HepG2 (cell line): Measurements from ENCODE around the gene LRRC10B. TPM values are rescaled to one million over a fixed set of nuclear protein-coding genes. Genes with fewer than 3 reads are reported as not detected.

Experiments used
- CSRNP2 ChIP-seq: sonication (generic); formaldehyde crosslinking; conservative IDR thresholded peaks from 2 replicates; pipeline ENCODE4 v1.8.0; 2022; ENCODE audit warnings: low read depth, missing genetic modification reagents
- HINFP ChIP-seq: sonication (generic); formaldehyde crosslinking; IDR thresholded peaks from 2 replicates; pipeline ENCODE4 v1.4.0; 2020; ENCODE audit warnings: low read depth, mild to moderate bottlenecking, missing genetic modification reagents
- HMGA1 ChIP-seq: sonication (generic); formaldehyde crosslinking; conservative IDR thresholded peaks from 2 replicates; pipeline ENCODE4 v1.4.0; 2020; ENCODE audit warnings: missing genetic modification reagents
- IRF2 ChIP-seq: IDR thresholded peaks from 2 replicates; pipeline ENCODE4 v1.6.1; 2018; ENCODE audit warnings: missing genetic modification reagents, missing compliant biosample characterization
- KDM6A ChIP-seq: IDR thresholded peaks from 2 replicates; pipeline ENCODE4 v1.6.1; 2016; ENCODE audit warnings: low read depth
- NCOA1 ChIP-seq: sonication (generic); formaldehyde crosslinking; IDR thresholded peaks from 2 replicates; pipeline ENCODE4 v1.9.0; 2021; ENCODE audit warnings: missing genetic modification reagents
- NCOA2 ChIP-seq: sonication (generic); formaldehyde crosslinking; IDR thresholded peaks from 2 replicates; pipeline ENCODE4 v1.8.0; 2022; ENCODE audit warnings: inconsistent platforms
- RFX1 ChIP-seq: fragments of 450-650 bp; IDR thresholded peaks from 2 replicates; pipeline ENCODE4 v1.6.1; 2017
- SAP130 ChIP-seq: IDR thresholded peaks from 2 replicates; pipeline ENCODE4 v1.6.1; 2016; ENCODE audit warnings: low read depth
- SUZ12 ChIP-seq: fragments of 150-350 bp; IDR thresholded peaks from 2 replicates; pipeline ENCODE4 v1.6.1; 2014; ENCODE audit warnings: low read depth, low read length
- TEAD2 ChIP-seq: sonication (generic); formaldehyde crosslinking; IDR thresholded peaks from 2 replicates; pipeline ENCODE4 v1.9.0; 2021; ENCODE audit warnings: missing genetic modification reagents
- TGIF2 ChIP-seq: IDR thresholded peaks from 2 replicates; pipeline ENCODE4 v1.6.1; 2016; ENCODE audit warnings: control low read depth, missing compliant biosample characterization
- ZBTB39 ChIP-seq: sonication (generic); formaldehyde crosslinking; IDR thresholded peaks from 2 replicates; pipeline ENCODE4 v1.5.0; 2020; ENCODE audit warnings: missing genetic modification reagents
- ZC3H13 ChIP-seq: sonication (generic); formaldehyde crosslinking; IDR thresholded peaks from 2 replicates; pipeline ENCODE4 v1.8.1; 2023; ENCODE audit warnings: mild to moderate bottlenecking, missing genetic modification reagents, moderate library complexity
- ZNF180 ChIP-seq: sonication (generic); formaldehyde crosslinking; IDR thresholded peaks from 2 replicates; pipeline ENCODE4 v1.4.0; 2020; ENCODE audit warnings: low read depth, missing genetic modification reagents, borderline replicate concordance
- ZNF224 ChIP-seq: sonication (generic); formaldehyde crosslinking; IDR thresholded peaks from 2 replicates; pipeline ENCODE4 v1.5.0; 2020; ENCODE audit warnings: mild to moderate bottlenecking, missing genetic modification reagents
- ZNF512 ChIP-seq: sonication (generic); formaldehyde crosslinking; IDR thresholded peaks from 2 replicates; pipeline ENCODE4 v1.4.0; 2020; ENCODE audit warnings: mild to moderate bottlenecking, missing genetic modification reagents
- ZNF512B ChIP-seq: sonication (generic); formaldehyde crosslinking; IDR thresholded peaks from 2 replicates; pipeline ENCODE4 v1.5.1; 2020; ENCODE audit warnings: missing genetic modification reagents, mild to moderate bottlenecking, borderline replicate concordance
- ZNF557 ChIP-seq: sonication (generic); formaldehyde crosslinking; IDR thresholded peaks from 2 replicates; pipeline ENCODE4 v1.4.0; 2020; ENCODE audit warnings: missing genetic modification reagents
- ZNF580 ChIP-seq: IDR thresholded peaks from 2 replicates; pipeline ENCODE4 v1.6.1; 2016; ENCODE audit warnings: low read depth, borderline replicate concordance
- ZNF703 ChIP-seq: sonication (generic); formaldehyde crosslinking; IDR thresholded peaks from 2 replicates; pipeline ENCODE4 v1.5.1; 2020; ENCODE audit warnings: missing genetic modification reagents, mild to moderate bottlenecking, moderate library complexity, borderline replicate concordance
- polyA plus RNA-seq, 8 experiments: library from polyadenylated mRNA; depleted of rRNA in 3 of 8; stranded (reverse) in 7 of 8; unstranded in 1 of 8; fragments of >200 nt; fragmentation: Illumina TruSeq in 4 of 8; extraction: Trizol in 4 of 8; gene quantifications; 2 replicates each; pipeline versions ENCODE4 v1.2.1 to v1.2.3, GENCODE V29; 2011 to 2016; ENCODE audit warnings: low read depth in 4 of 8, missing spikeins in 1 of 8, mixed read lengths in 1 of 8; ENCODE audit not compliant: insufficient read depth in 1 of 8
- total RNA-seq, 5 experiments: library from RNA; depleted of rRNA; stranded (reverse); fragments of >200 nt; fragmentation: Illumina TruSeq; extraction: Trizol; gene quantifications; 2 replicates each; pipeline ENCODE4 v1.2.3, GENCODE V29; 2016; ENCODE audit warnings: low read depth in 1 of 5

Gene LRRC10B
- total and polyA plus RNA-seq, 2 of the 13 experiments (the other 11 are each of a cell fraction or from before 2014, with no cell fraction given) = not detected

- TF ChIP-seq ZNF512B (CRISPR knock-in tag) (no peak), ZNF557 (CRISPR knock-in tag) (no peak), ZNF224 (CRISPR knock-in tag) (no peak), TGIF2 (CRISPR knock-in tag) (peak; percentile 76; the same call in 1 of the 2 replicates), ZBTB39 (no peak), IRF2 (CRISPR knock-in tag) (peak; percentile 50), ZNF580 (no peak), ZNF180 (CRISPR knock-in tag) (no peak), NCOA1 (CRISPR knock-in tag) (peak; percentile 25; the same call in 1 of the 2 replicates), ZNF512 (CRISPR knock-in tag) (no peak), TEAD2 (CRISPR knock-in tag) (no peak), KDM6A (peak; percentile 46; the same call in 1 of the 2 replicates), RFX1 (no peak), NCOA2 (CRISPR knock-in tag) (peak; percentile 60), ZNF703 (CRISPR knock-in tag) (no peak), SUZ12 (no peak), ZC3H13 (CRISPR knock-in tag) (no peak), SAP130 (CRISPR knock-in tag) (peak; percentile 60), HMGA1 (CRISPR knock-in tag) (no peak), HINFP (CRISPR knock-in tag) (no peak), CSRNP2 (no peak)
Measured at GRCh38 chr11:61488651-61489291, 19.8 kb upstream of the LRRC10B start (continued).
